GM12892 (cell line): ENCODE data around the gene SPTLC3.

Experiments used
- POLR2A ChIP-seq: IDR thresholded peaks from 2 replicates; pipeline ENCODE4 v1.6.1; 2011; ENCODE audit warnings: low read depth, low read length, control low read depth
- POLR2AphosphoS5 ChIP-seq: IDR thresholded peaks from 2 replicates; pipeline ENCODE4 v1.6.1; 2011; ENCODE audit warnings: low read depth, low read length, control low read depth
- TAF1 ChIP-seq: IDR thresholded peaks from 2 replicates; pipeline ENCODE4 v1.6.1; 2011; ENCODE audit warnings: low read depth, mild to moderate bottlenecking, control low read depth, low read length, borderline replicate concordance

DNA sequence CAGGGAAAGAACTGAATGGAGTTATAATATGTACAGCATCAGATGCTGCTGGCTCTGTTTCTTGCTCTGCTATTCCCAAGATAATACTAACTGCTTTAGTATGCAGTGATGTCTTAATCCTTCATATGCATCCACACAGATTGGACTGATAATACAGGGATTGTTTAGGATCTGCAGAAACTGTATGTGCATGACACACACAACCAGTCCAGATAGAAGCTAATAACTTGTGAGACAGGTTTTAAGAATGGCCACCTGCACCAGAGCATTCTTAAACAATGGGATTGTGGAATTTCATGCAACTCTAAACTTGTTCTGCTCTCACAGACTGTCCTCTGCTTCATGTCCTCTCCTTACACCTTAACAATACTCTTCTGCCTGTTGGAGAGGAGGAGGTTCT is 90.9 kb downstream of the SPTLC3 start:
- no peak for TF ChIP-seq TAF1
- TF ChIP-seq POLR2AphosphoS5 = no peak
- TF ChIP-seq POLR2A = no peak
